T-helper 17 cell (primary cell): ENCODE measurements around the gene FRMD3. TPM values are rescaled to one million over a fixed set of nuclear protein-coding genes. Genes with fewer than 3 reads are reported as not detected.

ENCODE experiments used
- ATAC-seq: fragments of 150-1000 bp; cut with Tn5 transposase; 2 replicates; pipeline ENCODE4 v1.10.0; 2021; ENCODE audit warnings: mild to moderate bottlenecking, moderate library complexity
- DNase-seq, 3 donors: peaks; one replicate each; pipeline versions ENCODE4 v3.0.0 to v3.0.0-alpha.2; 2020 to 2021
- H3K9me3 ChIP-seq: one replicate; pipeline ENCODE4 v1.7.0; 2013; ENCODE audit warnings: low read length, mild to moderate bottlenecking; ENCODE audit not compliant: control insufficient read depth, poor library complexity, severe bottlenecking
- H3K27ac Mint-ChIP-seq: one replicate; pipeline ENCODE4 v1.8.0; 2022; ENCODE audit warnings: mild to moderate bottlenecking, moderate library complexity, mixed read lengths
- H3K27me3 Mint-ChIP-seq: one replicate; pipeline ENCODE4 v1.8.0; 2022; ENCODE audit warnings: mixed read lengths
- H3K36me3 Mint-ChIP-seq: one replicate; pipeline ENCODE4 v1.8.0; 2022; ENCODE audit warnings: low read depth, mixed read lengths
- H3K4me1 Mint-ChIP-seq: one replicate; pipeline ENCODE4 v1.8.0; 2022; ENCODE audit warnings: mild to moderate bottlenecking, mixed read lengths
- H3K4me3 Mint-ChIP-seq: one replicate; pipeline ENCODE4 v1.8.0; 2022; ENCODE audit warnings: mild to moderate bottlenecking, moderate library complexity, mixed read lengths
- total RNA-seq, 4 donors: library from RNA in 2 of 4; stranded (reverse) in 2 of 4; gene quantifications; one replicate each; pipeline ENCODE4 v1.2.3 and lab custom pipeline; 2022 to 2026

The FRMD3 gene
- total RNA-seq, 2 donors from 2014 or later: 1.4 to 18.9 TPM

DNA sequence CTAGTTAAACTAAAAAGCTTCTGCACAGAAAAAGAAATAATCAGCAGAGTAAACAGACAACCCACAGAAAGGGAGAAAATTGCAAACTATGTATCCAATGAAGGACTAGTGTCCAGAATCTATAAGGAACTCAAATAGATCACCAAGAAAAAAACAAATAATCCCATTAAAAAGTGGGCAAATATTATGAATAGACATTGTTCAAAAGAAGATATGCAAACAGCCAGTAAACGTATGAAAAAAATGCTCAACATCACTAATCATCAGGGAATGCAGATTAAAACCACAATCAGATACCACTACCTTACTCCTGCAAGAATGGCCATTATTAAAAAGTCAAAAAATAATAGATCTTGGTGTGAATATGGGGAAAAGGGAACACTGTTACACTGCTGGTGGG is 119.9 kb downstream of the FRMD3 start:
- ATAC-seq (no peak), DNase-seq (no peak)
- no peaks in the 10 kb centered on the region for H3K9me3 ChIP-seq
- H3K36me3 Mint-ChIP-seq: peaks cover 2% of the 10 kb centered on the region
- H3K27ac Mint-ChIP-seq: no peak overlapping the region
- H3K27me3 Mint-ChIP-seq: no peaks in the 10 kb centered on the region
- no peak overlapping the region for H3K4me3 Mint-ChIP-seq
- H3K4me1 Mint-ChIP-seq: no peaks in the 10 kb centered on the region

GRCh38 chr9:83413367-83413766 is 124.8 kb downstream of the FRMD3 start:
- no peaks in the 10 kb centered on the region for H3K9me3 ChIP-seq
- no peak overlapping the region for H3K27ac Mint-ChIP-seq
- no peaks in the 10 kb centered on the region for H3K36me3 Mint-ChIP-seq
- DNase-seq (no peak), ATAC-seq (no peak)
- no peaks in the 10 kb centered on the region for H3K27me3 Mint-ChIP-seq
- no peaks in the 10 kb centered on the region for H3K4me1 Mint-ChIP-seq
- H3K4me3 Mint-ChIP-seq: no peak overlapping the region

DNA sequence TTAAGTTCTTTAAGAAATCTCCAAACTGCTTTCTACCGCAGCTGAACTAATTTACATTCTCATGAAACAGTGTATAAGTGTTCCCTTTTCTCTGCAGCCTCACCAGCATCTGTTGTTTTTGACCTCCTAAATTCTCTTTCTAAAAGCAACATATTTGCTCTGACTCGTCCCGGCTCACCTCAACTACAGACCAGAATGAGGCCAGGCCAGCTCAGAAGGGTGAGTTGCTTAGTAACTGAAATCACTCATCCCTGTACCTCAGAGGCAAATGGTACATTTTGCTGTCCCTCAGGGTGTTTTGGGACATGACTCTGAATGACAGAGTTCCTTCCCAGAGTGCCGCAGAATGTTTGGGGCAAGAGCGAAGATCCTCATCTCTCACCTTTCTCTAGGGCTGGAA is 127.5 kb downstream of the FRMD3 start:
- no peak overlapping the region for H3K27ac Mint-ChIP-seq
- peaks cover 2% of the 10 kb centered on the region for H3K36me3 Mint-ChIP-seq
- no peak for ATAC-seq
- H3K4me1 Mint-ChIP-seq: no peaks in the 10 kb centered on the region
- no peak overlapping the region for H3K4me3 Mint-ChIP-seq
- H3K27me3 Mint-ChIP-seq: no peaks in the 10 kb centered on the region
- no peaks in the 10 kb centered on the region for H3K9me3 ChIP-seq
- no peak for DNase-seq

- H3K27me3 Mint-ChIP-seq: no peaks in the 10 kb centered on the region
- H3K27ac Mint-ChIP-seq: no peak overlapping the region
- peaks cover 2% of the 10 kb centered on the region for H3K36me3 Mint-ChIP-seq
- no peak overlapping the region for H3K4me3 Mint-ChIP-seq
- no peak for DNase-seq
- no peaks in the 10 kb centered on the region for H3K9me3 ChIP-seq
- H3K4me1 Mint-ChIP-seq: no peaks in the 10 kb centered on the region
- ATAC-seq: no peak
Observed at GRCh38 chr9:83406921-83407320, 131.3 kb downstream of the FRMD3 start.

GRCh38 chr9:83405759-83406158 is 132.4 kb downstream of the FRMD3 start:
- no peak for DNase-seq
- Mint-ChIP-seq H3K36me3 (peaks cover 2% of the 10 kb centered on the region), H3K27ac (no peak overlapping the region), H3K27me3 (no peaks in the 10 kb centered on the region), H3K4me3 (no peak overlapping the region), H3K4me1 (no peaks in the 10 kb centered on the region)
- no peak for ATAC-seq
- H3K9me3 ChIP-seq: no peaks in the 10 kb centered on the region

- ATAC-seq (no peak), DNase-seq (no peak)
- no peaks in the 10 kb centered on the region for H3K27me3 Mint-ChIP-seq
- H3K4me1 Mint-ChIP-seq: no peaks in the 10 kb centered on the region
- H3K36me3 Mint-ChIP-seq: peaks cover 2% of the 10 kb centered on the region
- no peak overlapping the region for H3K4me3 Mint-ChIP-seq
- no peaks in the 10 kb centered on the region for H3K9me3 ChIP-seq
- no peak overlapping the region for H3K27ac Mint-ChIP-seq
Observed at GRCh38 chr9:83403527-83404238, 134.5 kb downstream of the FRMD3 start.

DNA sequence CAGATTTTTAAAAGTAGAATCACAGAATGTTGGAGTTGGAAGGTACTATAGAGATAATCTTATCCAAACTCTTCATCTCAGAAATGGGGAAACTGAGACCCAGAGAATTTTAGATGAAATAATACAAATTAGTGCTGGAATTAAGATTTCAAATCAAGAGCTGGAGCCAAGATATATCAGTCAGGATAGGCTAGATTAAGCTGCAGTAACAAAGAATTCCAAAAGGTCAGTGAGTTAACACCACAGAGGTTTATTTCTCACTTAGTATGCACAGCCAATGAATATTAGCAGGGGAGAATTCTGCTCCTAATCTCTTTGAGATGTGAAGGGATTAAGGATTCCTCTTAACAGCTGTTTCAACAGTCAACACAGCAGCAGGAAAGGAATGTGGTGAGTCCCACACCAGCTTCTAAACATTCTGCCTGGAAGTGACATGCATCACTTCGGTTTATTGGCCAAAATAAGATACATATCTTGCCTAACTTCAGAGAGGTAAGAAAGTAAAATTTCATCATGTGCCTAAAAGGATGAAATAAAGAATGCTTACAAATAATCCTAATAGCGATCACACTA is 136.8 kb downstream of the FRMD3 start:
- Mint-ChIP-seq H3K27ac (no peak overlapping the region), H3K36me3 (no peaks in the 10 kb centered on the region), H3K4me1 (no peaks in the 10 kb centered on the region), H3K4me3 (no peak overlapping the region), H3K27me3 (no peaks in the 10 kb centered on the region)
- DNase-seq: no peak
- no peaks in the 10 kb centered on the region for H3K9me3 ChIP-seq
- ATAC-seq: no peak

DNA sequence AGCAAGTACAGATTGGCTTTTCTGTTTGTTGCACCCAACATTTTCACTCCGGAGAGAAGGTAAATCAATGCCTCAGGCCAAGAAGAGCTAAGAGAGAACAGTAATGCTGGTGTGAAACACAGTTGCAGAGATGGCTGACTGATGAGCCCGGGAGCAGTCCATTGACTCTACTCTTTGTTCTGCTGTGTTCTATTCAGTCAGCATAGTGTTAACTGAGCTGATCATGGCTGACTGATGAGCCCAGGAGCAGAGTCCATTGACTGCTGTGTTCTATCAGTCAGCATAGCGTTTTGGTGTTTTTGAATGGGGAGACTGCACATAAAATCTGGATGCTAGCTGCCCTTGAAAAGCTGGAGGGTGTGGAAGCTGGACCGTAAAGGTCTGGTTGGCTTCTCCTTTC is 141.4 kb downstream of the FRMD3 start:
- no peak overlapping the region for H3K4me3 Mint-ChIP-seq
- no peaks in the 10 kb centered on the region for H3K27me3 Mint-ChIP-seq
- no peaks in the 10 kb centered on the region for H3K9me3 ChIP-seq
- no peak for DNase-seq
- no peaks in the 10 kb centered on the region for H3K36me3 Mint-ChIP-seq
- H3K4me1 Mint-ChIP-seq: no peaks in the 10 kb centered on the region
- H3K27ac Mint-ChIP-seq: no peak overlapping the region
- no peak for ATAC-seq

DNA sequence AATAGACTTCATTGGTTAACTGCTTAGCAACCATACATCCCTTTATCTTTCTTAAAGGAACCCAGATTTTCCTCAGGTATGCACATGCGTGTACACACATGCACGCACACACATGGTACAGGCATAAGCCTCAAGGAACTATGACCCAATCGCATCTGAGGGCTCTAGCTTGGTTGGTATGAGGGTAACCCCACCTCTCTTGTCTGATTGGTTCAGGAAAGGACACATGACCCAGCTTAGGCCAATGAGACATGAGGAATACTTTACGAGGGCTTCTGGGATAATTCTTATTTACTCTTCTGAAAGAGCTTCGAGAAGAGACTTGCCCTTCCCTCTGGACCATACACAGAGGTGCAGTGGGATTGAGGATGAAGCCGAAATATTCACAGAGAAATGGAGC is 141.9 kb downstream of the FRMD3 start:
- no peaks in the 10 kb centered on the region for H3K9me3 ChIP-seq
- DNase-seq (no peak), ATAC-seq (no peak)
- Mint-ChIP-seq H3K4me3 (no peak overlapping the region), H3K27me3 (no peaks in the 10 kb centered on the region), H3K36me3 (no peaks in the 10 kb centered on the region), H3K27ac (no peak overlapping the region), H3K4me1 (no peaks in the 10 kb centered on the region)

GRCh38 chr9:83392228-83392627 is 146.0 kb downstream of the FRMD3 start:
- no peaks in the 10 kb centered on the region for H3K9me3 ChIP-seq
- Mint-ChIP-seq H3K27me3 (no peaks in the 10 kb centered on the region), H3K4me3 (no peak overlapping the region), H3K4me1 (no peaks in the 10 kb centered on the region), H3K27ac (no peak overlapping the region), H3K36me3 (no peaks in the 10 kb centered on the region)
- DNase-seq (no peak), ATAC-seq (no peak)

DNA sequence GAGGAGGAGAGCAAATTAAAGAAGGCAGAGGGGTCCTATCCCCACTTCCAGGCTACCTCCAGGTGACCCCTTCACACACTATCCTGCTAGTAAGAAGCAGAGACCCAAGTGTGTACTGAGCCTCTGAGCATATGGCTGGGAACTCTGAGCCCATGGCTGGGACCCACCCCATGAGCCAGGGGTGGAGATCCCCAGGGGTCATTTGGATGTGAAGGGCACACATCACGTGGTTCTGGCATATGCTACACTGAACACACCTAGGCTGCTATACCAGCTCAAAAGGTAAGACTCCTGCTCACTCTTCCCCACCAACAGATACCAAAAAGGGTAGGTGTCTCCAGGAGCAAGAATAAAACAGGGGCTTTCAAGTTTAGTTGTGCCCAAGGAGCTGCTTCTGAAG is 149.9 kb downstream of the FRMD3 start:
- Mint-ChIP-seq H3K4me3 (no peak overlapping the region), H3K4me1 (no peaks in the 10 kb centered on the region), H3K27ac (no peak overlapping the region), H3K27me3 (no peaks in the 10 kb centered on the region), H3K36me3 (no peaks in the 10 kb centered on the region)
- no peak for ATAC-seq
- no peak for DNase-seq
- H3K9me3 ChIP-seq: peaks cover 3% of the 10 kb centered on the region

DNA sequence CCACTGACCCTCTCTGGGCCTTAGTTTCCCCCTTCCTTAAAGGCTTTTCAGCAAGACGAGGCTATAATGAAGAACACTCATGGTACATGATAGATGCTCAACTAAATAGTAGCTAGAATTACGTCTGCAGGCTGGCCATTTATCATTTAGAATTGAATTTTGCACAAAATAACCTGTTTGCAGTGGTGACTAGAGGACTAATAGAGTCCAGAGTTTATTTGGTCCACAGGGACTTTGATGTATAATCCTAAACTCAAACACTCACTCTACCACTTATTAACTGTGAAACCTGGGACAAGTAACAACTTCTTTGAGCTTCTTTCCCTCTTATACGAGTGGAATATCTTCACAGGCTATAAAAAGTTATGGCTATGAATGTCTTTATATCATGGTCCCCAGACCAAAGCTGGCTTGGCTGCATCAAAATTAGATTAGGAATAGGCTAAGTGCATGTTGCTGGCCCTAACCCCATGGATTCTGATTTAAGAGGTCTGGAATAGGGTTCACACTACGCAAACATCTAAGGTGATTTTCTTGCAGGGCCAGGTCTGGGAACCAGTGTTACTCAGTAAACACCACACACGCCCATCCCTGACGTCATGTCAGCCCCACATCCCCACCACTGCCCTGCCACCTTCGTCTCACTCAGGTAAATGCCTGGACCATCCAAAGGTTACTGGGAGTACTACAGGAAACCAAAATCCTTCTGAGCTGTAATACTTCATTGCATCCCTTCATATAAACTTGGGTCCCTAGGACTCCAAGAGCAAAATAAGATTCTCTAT is 150.6 kb downstream of the FRMD3 start:
- DNase-seq (no peak), ATAC-seq (no peak)
- peaks cover 3% of the 10 kb centered on the region for H3K9me3 ChIP-seq
- Mint-ChIP-seq H3K4me3 (no peak overlapping the region), H3K27ac (no peak overlapping the region), H3K4me1 (no peaks in the 10 kb centered on the region), H3K36me3 (no peaks in the 10 kb centered on the region), H3K27me3 (no peaks in the 10 kb centered on the region)

GRCh38 chr9:83385317-83385716 is 152.9 kb downstream of the FRMD3 start:
- H3K4me1 Mint-ChIP-seq: no peaks in the 10 kb centered on the region
- H3K27me3 Mint-ChIP-seq: no peaks in the 10 kb centered on the region
- no peak overlapping the region for H3K27ac Mint-ChIP-seq
- H3K9me3 ChIP-seq: peaks cover 3% of the 10 kb centered on the region
- DNase-seq (no peak), ATAC-seq (no peak)
- no peak overlapping the region for H3K4me3 Mint-ChIP-seq
- no peaks in the 10 kb centered on the region for H3K36me3 Mint-ChIP-seq
